HG02588 (cell line): ENCODE results near the gene FER.

Experiments used
- ATAC-seq: cut with Tn5 transposase; IDR thresholded peaks from one replicate; pipeline ENCODE4 v1.9.1; 2021; ENCODE audit warnings: mild to moderate bottlenecking, moderate library complexity; ENCODE audit not compliant: unreplicated experiment

The FER gene

GRCh38 chr5:109100971-109101370, 353.3 kb downstream of the FER start:
- ATAC-seq: no peak

- no peak for ATAC-seq
Measured at GRCh38 chr5:109102096-109102690, 354.5 kb downstream of the FER start.

GRCh38 chr5:109105631-109106267, 358.1 kb downstream of the FER start:
- ATAC-seq: no peak

- ATAC-seq: no peak
Measured at GRCh38 chr5:109111680-109112079, 364.0 kb downstream of the FER start.

- ATAC-seq: no peak
Measured at GRCh38 chr5:109113608-109114007, 365.9 kb downstream of the FER start.

GRCh38 chr5:109121225-109121624, 373.5 kb downstream of the FER start:
- no peak for ATAC-seq

- no peak for ATAC-seq
Measured at GRCh38 chr5:109125755-109126429, 378.2 kb downstream of the FER start.

GRCh38 chr5:109126481-109126880, 378.8 kb downstream of the FER start:
- no peak for ATAC-seq

- no peak for ATAC-seq
Measured at GRCh38 chr5:109136906-109137305, 389.2 kb downstream of the FER start.

- ATAC-seq: no peak
Measured at GRCh38 chr5:109141222-109142200, 393.8 kb downstream of the FER start.

- no peak for ATAC-seq
Measured at GRCh38 chr5:109143031-109143430, 395.3 kb downstream of the FER start.

- ATAC-seq: no peak
Measured at GRCh38 chr5:109145139-109145538, 397.4 kb downstream of the FER start.

- no peak for ATAC-seq
Measured at GRCh38 chr5:109146591-109146990, 398.9 kb downstream of the FER start.

- no peak for ATAC-seq
Measured at GRCh38 chr5:109152565-109152964, 404.9 kb downstream of the FER start.

GRCh38 chr5:109155625-109156024, 407.9 kb downstream of the FER start:
- ATAC-seq: no peak

- no peak for ATAC-seq
Measured at GRCh38 chr5:109156885-109157284, 409.2 kb downstream of the FER start.

GRCh38 chr5:109160468-109160867, 412.8 kb downstream of the FER start:
- ATAC-seq: no peak

- ATAC-seq: peak; percentile 86
Measured at GRCh38 chr5:109161914-109162683, 414.4 kb downstream of the FER start.

- ATAC-seq: no peak
Measured at GRCh38 chr5:109163336-109163735, 415.6 kb downstream of the FER start.

- no peak for ATAC-seq
Measured at GRCh38 chr5:109164001-109164400, 416.3 kb downstream of the FER start.
